OCI-LY7 (cell line): ENCODE results near the gene STING1. TPM values are rescaled to one million over a fixed set of nuclear protein-coding genes. Genes with fewer than 3 reads are reported as not detected.
"Not testable (repeated sequence)": the region's sequence is repeated elsewhere in the genome, so short reads cannot be mapped to it uniquely, and the experiment has no call there.

ENCODE experiments used
- BruUV-seq: library from RNA; stranded (reverse); fragments of 400-500 nt; replicated peaks from 2 replicates; lab custom pipeline; 2021; lab: Mats Ljungman, UMichigan
- CTCF ChIA-PET: fragments of 300-600 bp; sonication (Branson Sonifier 250); formaldehyde crosslinking; loops from one replicate; lab custom pipeline; 2022; ENCODE audit warnings: antibody characterized with exemption; ENCODE audit not compliant: unreplicated experiment; lab: Charles Lee
- POLR2A ChIA-PET: fragments of 300-600 bp; sonication (Branson Sonifier 250); formaldehyde crosslinking; loops from one replicate; lab custom pipeline; 2022; ENCODE audit warnings: antibody characterized with exemption; lab: Charles Lee
- DNase-seq: peaks from one replicate; pipeline ENCODE4 v3.0.0-alpha.2; 2015; ENCODE audit warnings: low spot score
- H2AFZ ChIP-seq: fragments of 200-600 bp; sonication (generic), shearing (Covaris generic); 2 replicates; pipeline ENCODE4 v1.6.1; 2014; ENCODE audit warnings: mild to moderate bottlenecking, antibody characterized with exemption, low read length, moderate library complexity
- H3K27ac ChIP-seq: fragments of 200-600 bp; sonication (generic); 2 replicates; pipeline ENCODE4 v1.5.1; 2014; ENCODE audit warnings: mixed run types, low read depth, mild to moderate bottlenecking, moderate library complexity, low read length, inconsistent platforms; ENCODE audit not compliant: poor library complexity, severe bottlenecking
- H3K36me3 ChIP-seq: fragments of 200-600 bp; sonication (generic); 2 replicates; pipeline ENCODE4 v1.6.1; 2014; ENCODE audit warnings: mild to moderate bottlenecking, antibody characterized with exemption, low read length, moderate library complexity, mixed read lengths; ENCODE audit not compliant: insufficient read depth
- H3K4me1 ChIP-seq: fragments of 200-600 bp; sonication (generic); 2 replicates; pipeline ENCODE4 v1.5.1; 2014; ENCODE audit warnings: mild to moderate bottlenecking, low read length; ENCODE audit not compliant: insufficient read depth, poor library complexity, severe bottlenecking
- H3K4me2 ChIP-seq: fragments of 200-600 bp; sonication (generic); 2 replicates; pipeline ENCODE4 v1.6.1; 2014; ENCODE audit warnings: mild to moderate bottlenecking, low read length
- H3K4me3 ChIP-seq: fragments of 200-600 bp; sonication (generic); 2 replicates; pipeline ENCODE4 v1.5.1; 2014; ENCODE audit warnings: mild to moderate bottlenecking, low read depth, low read length; ENCODE audit not compliant: poor library complexity, severe bottlenecking
- H3K79me2 ChIP-seq: fragments of 200-600 bp; sonication (generic); 2 replicates; pipeline ENCODE4 v1.6.1; 2016; ENCODE audit warnings: low read depth, mild to moderate bottlenecking, low read length, moderate library complexity, mixed read lengths; ENCODE audit not compliant: insufficient read depth
- H3K9me2 ChIP-seq: fragments of 200-600 bp; sonication (generic); 2 replicates; pipeline ENCODE4 v1.6.1; 2016; ENCODE audit warnings: mild to moderate bottlenecking, low read length, mixed read lengths; ENCODE audit not compliant: insufficient read depth
- H3K9me3 ChIP-seq: fragments of 200-600 bp; sonication (generic); 2 replicates; pipeline ENCODE4 v1.6.1; 2014; ENCODE audit warnings: mild to moderate bottlenecking, mixed run types, low read length, mixed read lengths
- H4K20me1 ChIP-seq: fragments of 200-600 bp; sonication (generic); 2 replicates; pipeline ENCODE4 v1.6.1; 2014; ENCODE audit warnings: mild to moderate bottlenecking, antibody characterized with exemption, low read length, moderate library complexity, mixed read lengths; ENCODE audit not compliant: insufficient read depth
- EZH2phosphoT487 ChIP-seq: fragments of 200-600 bp; sonication (generic); IDR thresholded peaks from 2 replicates; pipeline ENCODE4 v1.6.1; 2018; ENCODE audit warnings: low read depth, borderline replicate concordance, mild to moderate bottlenecking, mixed run types, antibody characterized with exemption, low read length, moderate library complexity, mixed read lengths
- intact Hi-C: fragments of 100-400 bp; cut with micrococcal nuclease; formaldehyde crosslinking; loops from one replicate; pipeline ENCODE4 v1.10.0; 2022; ENCODE audit not compliant: unreplicated experiment
- total RNA-seq, 2 experiments: library from RNA; depleted of rRNA in 1 of 2; stranded (reverse); fragments of >200 nt in 1 of 2; shearing (Covaris generic) in 1 of 2; gene quantifications; 2 replicates each; pipeline ENCODE4 v1.2.3, GENCODE V29; 2014 to 2022
- TF ChIP-seq, protein P1 (sequence below): fragments of 200-600 bp; sonication (generic); conservative IDR thresholded peaks from 2 replicates; pipeline ENCODE4 v1.5.1; 2014; ENCODE audit warnings: mild to moderate bottlenecking, antibody characterized with exemption, low read length, moderate library complexity, mixed read lengths

Gene STING1
- total RNA-seq, 2 experiments from 2014 or later: 0.44 TPM; not detected in 1

DNA sequence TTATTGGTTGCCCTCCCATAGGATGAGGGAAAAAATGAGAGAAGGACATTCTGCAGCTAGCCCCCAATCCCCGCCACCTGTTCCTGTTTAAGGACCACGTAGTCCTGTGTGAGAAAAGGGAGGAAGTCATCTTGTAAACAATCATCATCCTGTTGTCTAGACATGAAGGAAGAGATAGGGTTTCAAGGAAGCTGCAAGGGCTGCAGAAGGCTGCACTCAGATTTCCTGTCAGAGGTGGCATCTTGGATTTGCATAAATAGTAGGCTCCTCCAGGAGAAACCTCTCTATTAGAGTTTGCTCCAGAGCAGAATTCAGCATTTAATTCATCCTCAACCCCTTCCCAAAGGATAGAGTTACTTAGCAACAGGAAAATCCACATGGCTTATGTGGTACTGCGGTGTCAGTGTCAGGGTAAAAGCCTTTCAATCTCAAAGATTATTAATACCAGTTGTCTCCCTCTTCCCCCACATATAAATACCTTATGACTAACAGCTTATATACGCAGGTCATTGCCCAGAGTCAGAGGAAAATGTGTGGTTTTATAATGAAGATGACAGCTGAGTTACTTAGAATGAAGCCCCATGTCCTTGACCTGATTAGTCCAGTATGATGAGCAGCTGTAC is 38.6 kb downstream of the STING1 start:
- intact Hi-C loops: no loop called here
- peak; percentile 18 for DNase-seq
- BruUV-seq: no TSS peak
- Histone ChIP-seq H2AFZ (peak overlapping the region; percentile 18; the same call in 1 of the 2 replicates), H3K27ac (no peak overlapping the region), H3K4me2 (peak overlapping the region; percentile 34; the same call in 1 of the 2 replicates), H3K9me3 (no peaks in the 10 kb centered on the region), H3K79me2 (no peaks in the 10 kb centered on the region), H3K36me3 (no peaks in the 10 kb centered on the region), H3K4me3 (no peak overlapping the region), H3K9me2 (no peaks in the 10 kb centered on the region), H4K20me1 (no peaks in the 10 kb centered on the region), H3K4me1 (peaks cover 17% of the 10 kb centered on the region)
- TF ChIP-seq, protein P1, sequence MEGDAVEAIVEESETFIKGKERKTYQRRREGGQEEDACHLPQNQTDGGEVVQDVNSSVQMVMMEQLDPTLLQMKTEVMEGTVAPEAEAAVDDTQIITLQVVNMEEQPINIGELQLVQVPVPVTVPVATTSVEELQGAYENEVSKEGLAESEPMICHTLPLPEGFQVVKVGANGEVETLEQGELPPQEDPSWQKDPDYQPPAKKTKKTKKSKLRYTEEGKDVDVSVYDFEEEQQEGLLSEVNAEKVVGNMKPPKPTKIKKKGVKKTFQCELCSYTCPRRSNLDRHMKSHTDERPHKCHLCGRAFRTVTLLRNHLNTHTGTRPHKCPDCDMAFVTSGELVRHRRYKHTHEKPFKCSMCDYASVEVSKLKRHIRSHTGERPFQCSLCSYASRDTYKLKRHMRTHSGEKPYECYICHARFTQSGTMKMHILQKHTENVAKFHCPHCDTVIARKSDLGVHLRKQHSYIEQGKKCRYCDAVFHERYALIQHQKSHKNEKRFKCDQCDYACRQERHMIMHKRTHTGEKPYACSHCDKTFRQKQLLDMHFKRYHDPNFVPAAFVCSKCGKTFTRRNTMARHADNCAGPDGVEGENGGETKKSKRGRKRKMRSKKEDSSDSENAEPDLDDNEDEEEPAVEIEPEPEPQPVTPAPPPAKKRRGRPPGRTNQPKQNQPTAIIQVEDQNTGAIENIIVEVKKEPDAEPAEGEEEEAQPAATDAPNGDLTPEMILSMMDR: no peak
- no peak for TF ChIP-seq EZH2phosphoT487
- CTCF ChIA-PET: no interaction called here
- POLR2A ChIA-PET: interaction anchor here (1.0 to 1.1 kb wide), 2 partner anchors 11 to 190 kb away, joined by 3 read pairs; no protein-coding TSS in a partner anchor

DNA sequence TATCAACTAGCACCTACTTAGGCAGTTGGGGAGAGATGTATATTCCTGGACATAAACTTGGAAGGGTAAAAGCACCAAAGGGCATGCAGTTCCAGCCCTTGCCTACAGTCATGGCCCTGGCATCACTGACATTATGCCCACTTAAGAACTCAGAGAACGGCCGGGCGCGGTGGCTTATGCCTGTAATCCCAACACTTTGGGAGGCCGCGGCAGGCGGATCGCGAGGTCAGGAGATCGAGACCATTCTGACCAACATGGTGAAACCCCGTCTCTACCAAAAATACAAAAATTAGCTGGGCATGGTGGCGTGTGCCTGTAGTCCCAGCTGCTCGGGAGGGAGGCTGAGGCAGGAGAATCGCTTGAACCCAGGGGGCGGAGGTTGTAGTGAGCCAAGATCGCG is 42.1 kb downstream of the STING1 start:
- H3K4me1 ChIP-seq: peaks cover 22% of the 10 kb centered on the region
- DNase-seq, H3K9me2 ChIP-seq, H3K27ac ChIP-seq, CTCF ChIA-PET, intact Hi-C loops, H3K9me3 ChIP-seq, H3K4me3 ChIP-seq, BruUV-seq, H3K4me2 ChIP-seq, H3K79me2 ChIP-seq, H2AFZ ChIP-seq, H4K20me1 ChIP-seq, H3K36me3 ChIP-seq: not testable (repeated sequence)
- POLR2A ChIA-PET: interaction anchor here (0.9 kb wide), 1 partner anchor 125 kb away, joined by 3 read pairs; no protein-coding TSS in a partner anchor

DNA sequence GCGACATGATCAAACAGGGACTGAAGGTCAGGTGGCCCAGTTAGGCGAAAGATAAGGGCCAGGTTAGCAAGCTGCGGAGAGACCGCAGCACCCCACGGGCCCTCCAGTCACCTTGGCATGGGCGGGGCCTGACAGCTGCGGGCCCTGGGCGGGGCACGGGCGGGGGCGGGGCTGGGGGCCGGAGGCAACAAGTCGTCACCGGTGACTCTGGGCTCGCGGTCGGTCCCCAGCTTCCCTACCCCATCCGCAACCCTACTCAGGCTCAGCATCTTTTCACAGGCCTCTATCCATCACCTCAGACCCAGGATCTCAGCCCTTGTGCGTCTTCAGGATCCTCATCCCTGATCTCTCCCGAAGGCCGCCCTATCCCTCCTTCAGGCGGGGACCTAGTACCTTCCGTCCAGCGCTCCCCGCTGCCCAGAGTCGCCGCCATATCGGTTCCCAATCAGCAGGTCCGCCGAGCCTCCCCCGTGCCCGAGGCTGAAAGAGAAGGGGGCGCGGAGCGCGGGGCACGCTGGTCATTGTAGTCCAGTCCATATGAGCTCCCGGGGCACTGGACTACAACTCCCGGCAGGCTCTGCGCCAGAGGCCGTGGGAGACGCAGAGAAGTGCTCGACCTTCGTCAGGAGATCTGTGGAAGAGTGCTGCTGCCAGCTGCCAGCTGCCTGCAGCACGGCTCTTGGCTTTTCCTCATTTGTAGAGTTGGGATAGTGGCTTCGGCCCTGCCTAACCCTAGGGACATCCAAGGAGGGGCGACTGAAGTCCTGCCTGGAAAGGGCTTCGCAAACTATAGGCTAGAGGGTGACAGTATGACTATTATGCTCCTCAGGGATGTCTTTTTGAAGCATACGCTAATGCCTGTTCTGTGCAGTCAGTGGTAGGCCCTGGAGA is 43.3 kb downstream of the STING1 start, which contains the start of gene DNAJC18:
DNAJC18 (minus strand) TSS at position 513 of the 891 bp plus-strand sequence; CDS start at position 433, 80 bp downstream.
- TF ChIP-seq, protein P1: no peak
- TF ChIP-seq EZH2phosphoT487: no peak
- ChIA-PET POLR2A (interaction anchor here (0.6 to 1.5 kb wide), 10 partner anchors 10 to 339 kb away, joined by 3 to 6 read pairs (median 3); no protein-coding TSS in a partner anchor), CTCF (interaction anchor here (0.6 kb wide), 2 partner anchors 15 to 24 kb away, joined by 4 read pairs; no protein-coding TSS in a partner anchor)
- BruUV-seq: no TSS peak
- H3K9me2 ChIP-seq: no peaks in the 10 kb centered on the region
- no peaks in the 10 kb centered on the region for H3K79me2 ChIP-seq
- H2AFZ ChIP-seq: peak within 1 kb of the TSS; percentile 94
- H3K4me1 ChIP-seq: peaks cover 21% of the 10 kb centered on the region
- H3K9me3 ChIP-seq: no peaks in the 10 kb centered on the region
- H3K4me3 ChIP-seq: peak within 1 kb of the TSS; percentile 80
- H3K27ac ChIP-seq: peak within 1 kb of the TSS; percentile 52
- intact Hi-C loops: no loop called here
- no peaks in the 10 kb centered on the region for H4K20me1 ChIP-seq
- peak within 1 kb of the TSS; percentile 79 for H3K4me2 ChIP-seq
- no peaks in the 10 kb centered on the region for H3K36me3 ChIP-seq
- DNase-seq: peak; percentile 88
